Dendritic cell treated with granulocyte-macrophage colony-stimulating factor and Interleukin-4, amounts not matched to agents 40 ng/mL and 50 ng/mL, for 4 days (primary cell): ENCODE results near the gene ARHGEF12.

ENCODE experiments used
- H3K27ac Mint-ChIP-seq: one replicate; pipeline ENCODE4 v1.8.0; 2022; ENCODE audit warnings: mild to moderate bottlenecking, mixed read lengths
- H3K27me3 Mint-ChIP-seq: one replicate; pipeline ENCODE4 v1.8.0; 2022; ENCODE audit warnings: mild to moderate bottlenecking, mixed read lengths
- H3K36me3 Mint-ChIP-seq: one replicate; pipeline ENCODE4 v1.8.0; 2022; ENCODE audit warnings: low read depth, mixed read lengths
- H3K4me1 Mint-ChIP-seq: one replicate; pipeline ENCODE4 v1.8.0; 2022; ENCODE audit warnings: low read depth, mixed read lengths
- H3K4me3 Mint-ChIP-seq: one replicate; pipeline ENCODE4 v1.8.0; 2022; ENCODE audit warnings: mild to moderate bottlenecking, moderate library complexity, mixed read lengths
- H3K9me3 Mint-ChIP-seq: one replicate; pipeline ENCODE4 v1.8.0; 2022; ENCODE audit warnings: mixed read lengths
- intact Hi-C: fragments of 100-400 bp; cut with micrococcal nuclease; formaldehyde crosslinking; loops from one replicate; pipeline ENCODE4 v1.15.0; 2022

Gene ARHGEF12

DNA sequence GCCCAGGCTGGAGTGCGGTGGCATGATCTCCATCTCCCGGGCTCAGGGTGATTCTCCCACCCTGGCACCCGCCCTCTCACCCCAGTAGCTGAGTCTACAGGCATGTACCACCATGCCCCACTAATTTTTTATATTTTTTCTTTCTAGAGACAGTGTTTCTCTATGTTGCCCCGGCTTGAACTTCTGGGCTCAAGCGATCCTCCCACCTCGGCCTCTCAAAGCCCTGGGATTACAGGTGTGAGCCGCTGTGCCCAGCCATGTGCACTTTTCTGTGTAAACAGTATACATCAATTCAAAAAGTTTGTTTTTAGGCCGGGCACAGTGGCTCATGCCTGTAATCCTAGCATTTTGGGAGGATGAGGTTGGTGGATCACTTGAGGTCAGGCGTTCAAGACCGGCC lies 190.0 kb downstream of the ARHGEF12 start:
- Mint-ChIP-seq H3K36me3 (no peaks in the 10 kb centered on the region), H3K4me1 (no peaks in the 10 kb centered on the region), H3K4me3 (no peak overlapping the region), H3K9me3 (no peaks in the 10 kb centered on the region), H3K27me3 (peaks cover 22% of the 10 kb centered on the region), H3K27ac (no peak overlapping the region)
- intact Hi-C loops: no loop called here

DNA sequence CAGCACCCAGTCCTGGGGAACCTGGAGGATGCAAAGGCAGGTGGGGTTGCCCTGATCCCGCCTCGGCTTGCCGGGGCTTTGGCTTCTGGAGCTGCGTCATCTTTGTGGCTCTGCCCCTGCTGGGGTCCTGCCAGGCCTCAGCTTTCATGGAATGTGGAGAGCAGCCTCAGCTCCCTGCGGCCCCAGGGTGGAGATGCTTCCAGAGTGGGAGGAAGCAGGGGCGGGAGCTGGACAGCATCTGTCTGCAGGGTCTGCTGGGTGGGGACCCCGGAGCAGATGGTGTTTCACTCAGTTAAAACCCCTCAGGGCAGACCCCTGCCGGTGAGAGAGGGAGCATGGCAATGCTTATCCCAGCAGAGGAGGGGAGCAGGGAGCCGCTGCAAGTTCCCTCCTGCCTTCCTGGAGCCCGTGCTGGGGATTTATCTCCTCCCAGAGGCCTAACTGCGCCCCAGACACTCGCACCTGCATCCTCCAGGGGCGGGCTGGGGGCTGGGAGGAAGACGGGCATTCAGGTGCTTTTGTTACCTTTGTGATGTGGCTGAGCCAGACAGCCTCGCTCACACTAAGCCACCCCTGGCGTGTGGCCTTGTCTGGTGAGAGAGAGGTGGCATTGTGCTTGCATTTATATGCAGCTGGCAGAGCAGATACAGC lies 191.0 kb downstream of the ARHGEF12 start:
- no peak overlapping the region for H3K27ac Mint-ChIP-seq
- H3K4me1 Mint-ChIP-seq: no peaks in the 10 kb centered on the region
- H3K4me3 Mint-ChIP-seq: no peak overlapping the region
- intact Hi-C loops: no loop called here
- H3K27me3 Mint-ChIP-seq: peaks cover 18% of the 10 kb centered on the region
- no peaks in the 10 kb centered on the region for H3K36me3 Mint-ChIP-seq
- no peaks in the 10 kb centered on the region for H3K9me3 Mint-ChIP-seq

DNA sequence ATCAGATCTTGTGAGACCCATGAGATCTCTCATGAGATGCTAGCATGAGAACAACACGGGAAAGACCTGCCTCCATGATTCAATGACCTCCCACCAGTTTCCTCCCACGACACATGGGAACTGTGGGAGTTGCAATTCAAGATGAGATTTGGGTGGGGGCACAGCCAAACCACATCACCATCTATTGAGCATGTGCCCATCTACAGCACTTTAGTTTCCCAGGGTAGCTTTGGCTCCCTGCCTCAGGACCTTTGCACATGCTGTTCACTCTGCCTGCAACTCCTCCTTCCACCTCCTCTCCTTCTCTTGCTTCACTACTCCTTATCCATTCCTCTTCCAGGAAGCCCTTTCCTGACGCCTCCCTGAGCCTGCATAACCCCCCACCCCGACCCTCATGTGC lies 192.5 kb downstream of the ARHGEF12 start:
- Mint-ChIP-seq H3K36me3 (no peaks in the 10 kb centered on the region), H3K27ac (no peak overlapping the region), H3K9me3 (no peaks in the 10 kb centered on the region), H3K4me3 (no peak overlapping the region), H3K4me1 (no peaks in the 10 kb centered on the region), H3K27me3 (peaks cover 9% of the 10 kb centered on the region)
- intact Hi-C loops: no loop called here

DNA sequence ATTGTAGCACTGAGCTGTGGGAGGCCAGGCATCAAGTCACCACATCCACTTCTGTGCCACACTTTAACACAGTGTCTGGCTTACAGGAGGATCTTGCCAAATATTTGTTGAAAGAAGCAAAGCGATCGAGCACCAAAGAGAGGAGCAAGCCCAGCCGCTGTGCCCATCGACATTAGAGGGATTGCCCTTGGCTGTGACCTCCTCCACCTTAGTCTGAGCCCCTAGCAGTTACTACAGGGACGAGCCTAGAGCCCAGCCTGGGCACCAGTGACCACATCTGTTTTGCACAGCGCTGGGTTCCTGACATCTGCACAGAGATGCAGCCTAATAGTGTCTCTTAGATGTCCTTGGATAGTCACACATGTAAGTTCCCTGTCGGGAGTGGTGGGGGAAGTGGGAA lies 193.0 kb downstream of the ARHGEF12 start:
- no peaks in the 10 kb centered on the region for H3K9me3 Mint-ChIP-seq
- no peaks in the 10 kb centered on the region for H3K4me1 Mint-ChIP-seq
- H3K27ac Mint-ChIP-seq: no peak overlapping the region
- intact Hi-C loops: no loop called here
- H3K27me3 Mint-ChIP-seq: peaks cover 9% of the 10 kb centered on the region
- no peak overlapping the region for H3K4me3 Mint-ChIP-seq
- no peaks in the 10 kb centered on the region for H3K36me3 Mint-ChIP-seq

DNA sequence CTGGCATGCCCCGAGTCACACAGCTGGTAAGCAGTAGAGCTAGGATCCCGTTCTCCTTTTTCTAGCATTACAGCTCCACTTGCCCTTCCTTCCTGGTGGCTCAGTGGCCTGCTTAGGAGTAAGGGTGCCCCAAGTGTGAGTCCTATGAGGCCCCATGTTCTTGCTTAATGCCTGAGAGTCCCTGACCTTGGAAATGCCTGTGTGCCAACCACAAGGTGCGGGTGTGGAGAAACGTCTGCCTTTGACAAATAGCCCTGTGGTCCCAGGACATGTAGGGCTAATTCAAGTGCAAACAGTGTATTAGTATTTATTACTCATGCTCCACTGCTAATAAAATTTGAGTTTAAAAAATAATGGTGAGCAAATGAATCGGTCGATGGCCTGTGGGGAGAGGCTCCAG lies 193.7 kb downstream of the ARHGEF12 start:
- H3K9me3 Mint-ChIP-seq: no peaks in the 10 kb centered on the region
- no peak overlapping the region for H3K4me3 Mint-ChIP-seq
- no peaks in the 10 kb centered on the region for H3K4me1 Mint-ChIP-seq
- intact Hi-C loops: no loop called here
- no peak overlapping the region for H3K27ac Mint-ChIP-seq
- H3K27me3 Mint-ChIP-seq: peaks cover 13% of the 10 kb centered on the region
- H3K36me3 Mint-ChIP-seq: no peaks in the 10 kb centered on the region

DNA sequence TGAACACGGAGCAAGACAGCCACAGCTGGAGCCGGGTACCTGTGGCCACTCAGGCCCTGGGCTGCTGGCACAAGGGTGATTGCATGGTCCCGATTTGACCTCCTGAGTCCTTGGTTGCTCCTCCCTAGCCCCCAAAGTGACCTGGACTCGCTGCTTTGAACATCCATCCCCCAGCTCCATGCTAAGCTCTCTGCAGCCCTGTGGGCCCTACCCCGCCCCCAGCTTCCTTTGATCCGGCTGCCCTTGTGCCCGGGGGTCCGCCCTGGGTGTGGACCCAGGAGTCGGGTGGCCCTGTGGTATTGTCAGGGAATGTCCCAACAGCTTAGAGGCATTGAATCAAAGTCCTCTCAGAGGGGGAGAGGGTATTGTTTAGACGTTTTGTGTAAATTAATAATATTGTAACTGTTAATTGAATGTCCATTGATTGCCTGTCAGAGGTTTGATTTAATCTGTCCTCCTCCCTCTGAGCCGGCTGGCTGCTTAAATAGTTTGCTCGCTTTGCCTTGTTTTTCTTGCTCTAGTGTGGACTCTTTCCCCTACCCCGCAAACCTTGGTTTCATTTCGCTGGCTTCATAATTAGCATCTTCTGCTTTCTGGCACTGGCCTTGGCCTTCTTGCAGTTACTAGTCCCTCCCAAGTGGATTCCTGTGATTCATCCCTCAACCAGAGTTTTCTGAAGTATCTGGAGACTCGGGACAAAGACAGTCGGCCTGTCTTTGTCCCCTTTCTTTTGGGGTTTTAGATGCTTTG lies 196.0 kb downstream of the ARHGEF12 start:
- intact Hi-C loops: no loop called here
- peaks cover 9% of the 10 kb centered on the region for H3K27me3 Mint-ChIP-seq
- no peaks in the 10 kb centered on the region for H3K36me3 Mint-ChIP-seq
- H3K27ac Mint-ChIP-seq: no peak overlapping the region
- H3K4me3 Mint-ChIP-seq: no peak overlapping the region
- H3K9me3 Mint-ChIP-seq: no peaks in the 10 kb centered on the region
- H3K4me1 Mint-ChIP-seq: no peaks in the 10 kb centered on the region

DNA sequence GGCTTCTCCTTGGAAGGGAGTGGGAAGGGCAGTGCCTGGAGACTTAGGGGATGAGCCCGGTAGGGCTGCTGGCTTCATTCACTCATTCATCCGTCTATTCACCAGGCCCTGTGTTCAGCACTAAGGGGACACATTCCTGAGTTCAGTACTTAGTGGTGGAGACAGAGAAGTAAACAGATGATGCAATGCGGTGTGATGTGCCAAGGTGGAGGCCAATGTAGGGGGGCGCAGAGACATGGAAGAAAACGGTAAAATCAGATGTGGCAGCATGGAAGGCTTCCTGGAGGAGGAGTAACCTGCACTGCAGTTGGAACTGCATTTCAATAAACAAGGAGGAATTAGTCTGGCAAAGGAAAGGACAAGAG lies 196.6 kb downstream of the ARHGEF12 start:
- Mint-ChIP-seq H3K36me3 (no peaks in the 10 kb centered on the region), H3K27me3 (peaks cover 9% of the 10 kb centered on the region), H3K27ac (no peak overlapping the region), H3K4me1 (no peaks in the 10 kb centered on the region), H3K9me3 (no peaks in the 10 kb centered on the region), H3K4me3 (no peak overlapping the region)
- intact Hi-C loops: no loop called here

DNA sequence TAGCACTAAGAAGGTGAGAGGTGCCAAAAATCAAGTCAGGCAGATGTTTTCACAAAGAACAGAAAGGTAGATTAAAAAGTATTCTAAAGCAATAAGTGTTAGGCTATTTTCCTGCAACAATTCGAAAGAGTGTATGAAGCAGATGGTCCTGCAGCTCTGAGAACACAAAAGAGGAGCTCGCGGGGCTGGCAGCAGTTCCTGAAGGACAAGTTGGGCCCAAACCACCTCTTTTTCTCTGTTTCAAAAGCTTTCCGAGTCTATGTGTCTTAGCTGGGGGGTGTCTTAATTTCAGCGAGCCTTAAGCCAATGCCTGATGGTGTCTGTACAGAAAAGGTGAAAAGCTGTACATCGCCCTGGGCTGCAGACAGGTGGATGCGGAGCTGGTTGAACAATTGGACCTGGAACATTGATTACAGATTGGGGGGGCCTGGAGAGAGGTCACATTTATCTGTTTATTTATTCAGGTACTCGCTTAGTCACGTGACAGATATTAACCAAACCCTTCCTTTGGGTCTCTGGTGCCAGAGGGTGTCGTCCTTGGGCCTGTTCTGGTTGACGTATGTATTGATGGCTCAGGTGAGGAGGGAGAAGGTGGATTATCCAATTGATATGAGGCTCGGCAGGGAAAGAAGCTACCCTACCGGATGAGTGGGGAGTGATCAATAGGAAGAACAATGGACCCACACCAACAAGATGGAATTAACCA lies 200.0 kb downstream of the ARHGEF12 start:
- Mint-ChIP-seq H3K9me3 (no peaks in the 10 kb centered on the region), H3K27me3 (peaks cover 6% of the 10 kb centered on the region), H3K27ac (no peak overlapping the region), H3K36me3 (no peaks in the 10 kb centered on the region), H3K4me1 (no peaks in the 10 kb centered on the region), H3K4me3 (no peak overlapping the region)
- intact Hi-C loops: no loop called here

DNA sequence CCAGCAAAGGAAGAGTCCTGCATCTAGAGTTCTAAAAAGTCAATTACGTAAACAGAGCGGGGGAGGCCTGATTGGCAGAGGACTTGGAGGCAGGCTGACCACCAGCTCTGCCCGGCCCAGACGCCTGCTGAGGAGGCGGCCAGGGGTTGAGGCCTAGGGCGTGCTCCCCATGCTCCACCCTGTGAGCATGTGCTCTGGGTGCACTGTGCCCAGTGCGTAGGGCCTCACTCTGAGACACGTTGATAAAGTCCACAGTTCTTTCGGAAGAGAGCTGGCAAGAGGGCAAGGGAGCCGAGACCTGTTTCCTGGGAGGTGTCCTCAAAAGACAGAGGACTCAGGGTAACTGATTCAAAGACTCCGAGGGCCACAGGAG lies 200.6 kb downstream of the ARHGEF12 start:
- no peak overlapping the region for H3K27ac Mint-ChIP-seq
- H3K4me3 Mint-ChIP-seq: no peak overlapping the region
- no peaks in the 10 kb centered on the region for H3K36me3 Mint-ChIP-seq
- intact Hi-C loops: no loop called here
- H3K27me3 Mint-ChIP-seq: peaks cover 6% of the 10 kb centered on the region
- no peaks in the 10 kb centered on the region for H3K4me1 Mint-ChIP-seq
- no peaks in the 10 kb centered on the region for H3K9me3 Mint-ChIP-seq

DNA sequence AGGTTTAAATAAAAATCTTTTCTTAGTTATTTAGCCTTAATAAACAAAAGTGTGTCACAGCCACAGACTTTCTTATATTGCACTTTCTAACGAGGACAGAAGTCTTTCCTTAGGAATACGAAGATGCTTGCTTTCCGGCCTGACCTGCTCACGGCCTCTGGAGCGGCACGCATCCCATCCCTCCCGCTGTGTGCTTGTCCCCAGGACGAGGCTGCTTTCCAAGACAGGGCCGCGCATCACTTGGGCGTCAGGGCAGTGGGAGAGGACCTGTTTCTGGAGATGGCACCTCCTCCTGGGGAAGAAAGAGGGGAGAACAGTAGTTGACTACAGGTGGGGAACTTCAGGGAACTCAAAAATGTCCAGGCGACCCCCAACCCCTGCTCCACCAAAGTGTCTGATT lies 201.8 kb downstream of the ARHGEF12 start:
- intact Hi-C loops: no loop called here
- no peak overlapping the region for H3K4me3 Mint-ChIP-seq

DNA sequence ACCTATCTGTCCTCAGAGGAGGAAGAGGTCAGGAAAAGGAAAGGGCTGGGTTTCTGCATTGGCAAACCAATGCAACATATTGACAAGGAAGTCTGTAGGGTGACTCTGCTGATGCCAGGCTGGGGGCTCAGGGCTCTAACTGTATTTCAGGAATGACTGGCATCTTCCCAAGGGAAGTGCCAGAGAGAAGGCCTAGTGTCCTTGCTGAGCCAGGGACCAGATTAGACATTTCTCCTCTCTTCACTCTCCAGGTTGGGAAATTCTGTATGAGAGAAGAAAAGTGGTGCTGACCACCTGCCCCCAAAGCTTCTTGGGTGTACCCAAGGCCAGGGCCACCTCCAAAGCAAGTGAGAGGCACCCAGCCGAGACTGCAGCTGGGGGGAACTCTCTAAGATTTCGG lies 202.5 kb downstream of the ARHGEF12 start:
- Mint-ChIP-seq H3K9me3 (no peaks in the 10 kb centered on the region), H3K36me3 (no peaks in the 10 kb centered on the region), H3K27me3 (peaks cover 5% of the 10 kb centered on the region), H3K4me1 (no peaks in the 10 kb centered on the region), H3K27ac (no peak overlapping the region), H3K4me3 (no peak overlapping the region)
- intact Hi-C loops: no loop called here

More for the DNA sequence above, 201.8 kb downstream of the ARHGEF12 start:
- no peaks in the 10 kb centered on the region for H3K4me1 Mint-ChIP-seq
- H3K36me3 Mint-ChIP-seq: no peaks in the 10 kb centered on the region
- H3K27me3 Mint-ChIP-seq: peaks cover 5% of the 10 kb centered on the region
- no peaks in the 10 kb centered on the region for H3K9me3 Mint-ChIP-seq
- no peak overlapping the region for H3K27ac Mint-ChIP-seq
